DMS79 (cell line): Measurements from ENCODE around the gene DUSP23.

Experiments used
- DNase-seq: peaks from one replicate; lab custom pipeline; 2025; lab: John Stamatoyannopoulos, UW

The DUSP23 gene

GRCh38 chr1:159828581-159829272 lies 48.0 kb downstream of the DUSP23 start:
- no peak for DNase-seq

DNA sequence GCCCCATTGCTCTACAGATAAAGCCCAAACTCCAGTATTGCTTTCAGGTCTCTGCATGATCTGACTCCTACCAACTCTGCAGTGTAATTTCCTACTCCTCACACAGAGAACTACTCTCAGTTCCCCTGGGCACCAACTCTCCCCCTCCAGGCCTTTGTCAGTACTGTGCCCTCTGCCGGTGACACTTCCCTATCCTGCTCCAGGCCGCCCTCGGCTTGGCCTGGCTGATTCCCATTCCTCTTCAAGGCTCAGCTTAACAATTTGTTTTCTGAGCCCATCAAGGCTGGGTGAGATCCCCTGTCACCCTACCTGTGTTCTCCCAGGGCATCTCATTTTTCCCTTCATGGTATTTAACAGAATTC lies 48.5 kb downstream of the DUSP23 start:
- no peak for DNase-seq

GRCh38 chr1:159829822-159830465 lies 49.2 kb downstream of the DUSP23 start:
- no peak for DNase-seq

GRCh38 chr1:159830722-159831121 lies 50.0 kb downstream of the DUSP23 start:
- no peak for DNase-seq

DNA sequence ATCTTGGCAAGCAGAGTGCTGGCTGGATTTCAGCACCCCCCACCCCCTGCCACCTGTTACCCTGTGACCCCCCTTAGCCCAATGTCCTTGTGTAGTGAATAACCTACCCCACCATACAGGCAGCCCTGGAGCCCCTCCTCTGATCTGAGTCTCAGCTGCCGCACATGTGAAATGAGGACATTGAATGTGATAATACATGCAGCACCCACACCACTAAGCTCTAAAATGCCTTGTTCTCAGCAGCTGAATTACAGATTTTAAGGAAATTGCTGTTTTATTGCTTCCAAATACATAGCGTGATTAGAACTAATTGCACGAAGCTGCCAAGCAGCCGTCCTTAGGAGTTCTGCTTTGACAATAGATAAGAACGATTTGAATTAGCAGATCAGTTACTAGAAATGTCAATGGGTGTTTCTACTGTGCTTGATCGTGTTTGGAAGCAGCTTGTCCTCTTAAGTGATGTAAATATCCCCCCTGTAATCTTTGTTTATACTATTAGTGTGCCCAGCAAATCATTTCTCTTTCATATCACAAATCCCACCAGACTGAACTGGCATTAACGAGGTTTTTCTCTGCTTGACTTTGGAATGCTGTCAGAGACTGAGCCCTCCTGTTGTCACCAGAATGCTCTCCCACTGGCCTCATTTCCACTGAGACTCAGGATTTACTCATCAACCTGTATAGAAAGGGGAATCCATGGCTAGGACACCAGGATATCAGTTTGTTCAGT lies 50.8 kb downstream of the DUSP23 start:
- no peak for DNase-seq
